IPS DF 19.7 (cell line): ENCODE data around the gene CSAG3.
"Not testable (repeated sequence)": the region's sequence is repeated elsewhere in the genome, so short reads cannot be mapped to it uniquely, and the experiment has no call there.

Experiments
- DNase-seq: peaks from one replicate; pipeline ENCODE4 v3.0.0-alpha.2; 2013; ENCODE audit warnings: low read depth, low spot score

The CSAG3 gene

DNA sequence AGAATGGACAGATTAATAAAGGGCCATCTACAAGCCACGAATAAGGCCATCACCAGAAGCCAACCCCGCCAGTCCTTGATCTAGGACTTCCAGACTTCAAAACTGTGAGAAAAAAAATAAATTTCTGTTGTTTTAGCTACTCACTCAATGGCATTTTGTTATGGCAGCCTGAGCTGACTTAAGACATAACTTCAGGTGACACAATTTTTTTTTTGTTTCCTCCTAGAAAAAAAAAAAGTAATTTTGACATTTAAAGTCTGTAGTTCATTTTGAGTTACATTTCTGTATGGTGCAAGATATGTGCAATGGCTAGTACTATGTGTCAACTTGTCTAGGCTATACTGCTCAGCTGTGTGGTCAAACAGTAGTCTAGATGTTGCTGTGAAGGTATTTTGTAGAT is at the start of gene CSAG3:
Gene CSAG3 (plus strand): TSS at position 301 of the 400 bp plus-strand sequence.
- DNase-seq = not testable (repeated sequence)

DNA sequence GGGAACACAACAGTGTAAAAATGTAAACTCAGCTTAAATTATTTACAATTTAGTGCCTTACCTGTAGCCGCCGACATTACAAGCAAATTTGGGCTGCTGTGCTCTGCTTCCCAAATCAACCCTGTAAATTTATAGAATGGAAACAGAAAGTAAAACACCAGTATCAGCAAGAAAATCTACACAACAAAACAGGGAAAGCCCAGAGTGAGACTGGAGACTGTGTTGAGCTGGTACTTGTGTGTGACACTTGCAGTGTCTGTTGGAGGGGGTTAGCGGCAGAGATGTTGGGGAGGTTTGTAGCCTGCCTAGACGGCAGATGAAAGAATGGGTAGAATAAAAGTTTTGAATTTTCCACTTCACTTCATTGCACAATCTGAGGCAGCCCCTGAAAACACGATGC is 45.8 kb upstream of the CSAG3 start:
- not testable (repeated sequence) for DNase-seq

DNA sequence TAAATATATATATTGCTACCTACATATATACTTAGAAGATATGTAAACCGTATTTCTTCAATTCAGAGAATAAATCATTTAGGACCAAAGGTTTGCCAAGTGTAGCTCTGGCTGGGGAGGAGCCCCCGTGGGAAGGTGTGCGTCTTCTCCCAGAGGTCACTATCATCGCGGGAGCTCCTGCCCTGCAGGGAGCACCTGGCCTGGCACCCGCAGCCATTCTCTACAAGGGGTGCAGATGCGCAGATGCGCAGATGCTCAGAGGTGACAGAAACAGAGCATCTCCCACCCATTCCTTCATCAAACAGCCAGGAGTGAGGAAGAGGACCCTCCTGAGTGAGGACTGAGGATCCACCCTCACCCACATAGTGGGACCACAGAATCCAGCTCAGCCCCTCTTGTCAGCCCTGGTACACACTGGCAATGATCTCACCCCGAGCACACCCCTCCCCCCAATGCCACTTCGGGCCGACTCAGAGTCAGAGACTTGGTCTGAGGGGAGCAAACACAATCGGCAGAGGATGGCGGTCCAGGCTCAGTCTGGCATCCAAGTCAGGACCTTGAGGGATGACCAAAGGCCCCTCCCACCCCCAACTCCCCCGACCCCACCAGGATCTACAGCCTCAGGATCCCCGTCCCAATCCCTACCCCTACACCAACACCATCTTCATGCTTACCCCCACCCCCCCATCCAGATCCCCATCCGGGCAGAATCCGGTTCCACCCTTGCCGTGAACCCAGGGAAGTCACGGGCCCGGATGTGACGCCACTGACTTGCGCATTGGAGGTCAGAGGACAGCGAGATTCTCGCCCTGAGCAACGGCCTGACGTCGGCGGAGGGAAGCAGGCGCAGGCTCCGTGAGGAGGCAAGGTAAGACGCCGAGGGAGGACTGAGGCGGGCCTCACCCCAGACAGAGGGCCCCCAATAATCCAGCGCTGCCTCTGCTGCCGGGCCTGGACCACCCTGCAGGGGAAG is 44.9 kb upstream of the CSAG3 start, which contains the start of gene MAGEA2B:
Gene MAGEA2B (plus strand): TSS at position 814 of the 973 bp plus-strand sequence. CDS start 2,479 bp downstream, outside the sequence.
- not testable (repeated sequence) for DNase-seq

DNA sequence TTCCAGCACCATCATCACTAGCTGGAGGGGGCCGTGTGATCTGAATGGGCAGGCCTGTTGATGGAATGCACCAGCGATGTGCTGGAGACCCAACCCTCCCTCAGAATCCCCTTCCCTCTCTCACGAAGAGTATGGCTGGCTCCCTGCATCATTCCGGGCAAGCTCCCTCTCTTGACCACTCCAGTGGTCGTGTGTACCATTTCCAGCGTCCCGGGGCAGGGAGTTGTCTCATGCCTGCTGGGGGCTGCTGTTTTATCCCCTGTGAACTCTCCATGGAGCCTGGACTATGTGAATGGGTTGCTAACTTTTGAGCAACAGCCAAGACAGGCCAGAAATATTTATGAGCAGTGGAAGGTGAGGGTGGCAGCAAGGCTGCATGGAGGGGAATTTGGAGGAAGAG is 33.6 kb upstream of the CSAG3 start:
- DNase-seq = no peak

DNA sequence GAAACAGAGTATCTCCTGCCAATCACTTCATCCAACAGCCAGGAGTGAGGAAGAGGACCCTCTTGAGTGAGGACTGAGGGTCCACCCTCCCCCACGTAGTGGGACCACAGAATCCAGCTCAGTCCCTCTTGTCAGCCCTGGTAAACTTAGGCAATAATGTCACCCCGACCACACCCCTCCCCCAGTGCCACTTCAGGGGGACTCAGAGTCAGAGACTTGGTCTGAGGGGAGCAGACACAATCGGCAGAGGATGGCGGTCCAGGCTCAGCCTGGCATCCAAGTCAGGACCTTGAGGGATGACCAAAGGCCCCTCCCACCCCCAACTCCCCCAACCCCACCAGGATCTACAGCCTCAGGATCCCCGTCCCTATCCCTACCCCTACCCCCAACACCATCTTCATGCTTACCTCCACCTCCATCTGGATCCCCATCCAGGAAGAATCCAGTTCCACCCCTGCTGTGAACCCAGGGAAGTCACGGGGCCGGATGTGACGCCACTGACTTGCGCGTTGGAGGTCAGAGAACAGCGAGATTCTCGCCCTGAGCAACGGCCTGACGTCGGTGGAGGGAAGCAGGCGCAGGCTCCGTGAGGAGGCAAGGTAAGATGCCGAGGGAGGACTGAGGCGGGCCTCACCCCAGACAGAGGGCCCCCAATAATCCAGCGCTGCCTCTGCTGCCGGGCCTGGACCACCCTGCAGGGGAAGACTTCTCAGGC is 25.6 kb upstream of the CSAG3 start, which contains the start of the genes CSAG1 and MAGEA12:
Gene CSAG1 (minus strand): TSS at position 461 of the 715 bp plus-strand sequence. CDS start 1,261 bp downstream, outside the sequence.
Gene MAGEA12 (plus strand): TSS at position 497 of the 715 bp plus-strand sequence. CDS start 2,405 bp downstream, outside the sequence.
- no peak for DNase-seq

DNA sequence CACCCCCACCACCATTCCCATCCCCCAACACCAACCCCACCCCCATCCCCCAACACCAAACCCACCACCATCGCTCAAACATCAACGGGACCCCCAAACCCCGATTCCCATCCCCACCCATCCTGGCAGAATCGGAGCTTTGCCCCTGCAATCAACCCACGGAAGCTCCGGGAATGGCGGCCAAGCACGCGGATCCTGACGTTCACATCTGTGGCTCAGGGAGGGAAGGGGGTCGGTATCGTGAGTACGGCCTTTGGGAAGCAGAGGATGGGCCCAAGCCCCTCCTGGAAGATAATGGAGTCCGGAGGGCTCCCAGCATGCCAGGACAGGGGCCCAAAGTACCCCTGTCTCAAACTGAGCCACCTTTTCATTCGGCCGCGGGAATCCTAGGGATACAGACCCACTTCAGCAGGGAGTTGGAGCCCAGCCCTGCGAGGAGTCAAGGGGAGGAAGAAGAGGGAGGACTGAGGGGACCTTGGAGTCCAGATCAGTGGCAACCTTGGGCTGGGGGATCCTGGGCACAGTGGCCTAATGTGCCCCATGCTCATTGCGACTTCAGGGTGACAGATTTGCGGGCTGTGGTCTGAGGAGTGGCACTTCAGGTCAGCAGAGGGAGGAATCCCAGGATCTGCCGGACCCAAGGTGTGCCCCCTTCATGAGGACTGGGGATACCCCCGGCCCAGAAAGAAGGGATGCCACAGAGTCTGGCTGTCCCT is 24.7 kb upstream of the CSAG3 start:
- DNase-seq = not testable (repeated sequence)

DNA sequence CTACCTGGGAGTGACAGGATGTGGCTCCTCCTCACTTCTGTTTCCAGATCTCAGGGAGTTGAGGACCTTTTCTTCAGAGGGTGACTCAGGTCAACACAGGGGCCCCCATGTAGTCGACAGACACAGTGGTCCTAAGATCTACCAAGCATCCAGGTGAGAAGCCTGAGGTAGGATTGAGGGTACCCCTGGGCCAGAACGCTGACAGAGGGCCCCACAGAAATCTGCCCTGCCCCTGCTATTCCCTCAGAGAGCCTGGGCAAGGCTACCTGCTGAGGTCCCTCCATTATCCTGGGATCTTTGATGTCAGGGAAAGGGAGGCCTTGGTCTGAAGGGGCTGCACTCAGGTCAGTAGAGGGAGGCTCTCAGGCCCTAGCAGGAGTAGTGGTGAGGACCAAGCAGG is 23.9 kb upstream of the CSAG3 start:
- DNase-seq = no peak

DNA sequence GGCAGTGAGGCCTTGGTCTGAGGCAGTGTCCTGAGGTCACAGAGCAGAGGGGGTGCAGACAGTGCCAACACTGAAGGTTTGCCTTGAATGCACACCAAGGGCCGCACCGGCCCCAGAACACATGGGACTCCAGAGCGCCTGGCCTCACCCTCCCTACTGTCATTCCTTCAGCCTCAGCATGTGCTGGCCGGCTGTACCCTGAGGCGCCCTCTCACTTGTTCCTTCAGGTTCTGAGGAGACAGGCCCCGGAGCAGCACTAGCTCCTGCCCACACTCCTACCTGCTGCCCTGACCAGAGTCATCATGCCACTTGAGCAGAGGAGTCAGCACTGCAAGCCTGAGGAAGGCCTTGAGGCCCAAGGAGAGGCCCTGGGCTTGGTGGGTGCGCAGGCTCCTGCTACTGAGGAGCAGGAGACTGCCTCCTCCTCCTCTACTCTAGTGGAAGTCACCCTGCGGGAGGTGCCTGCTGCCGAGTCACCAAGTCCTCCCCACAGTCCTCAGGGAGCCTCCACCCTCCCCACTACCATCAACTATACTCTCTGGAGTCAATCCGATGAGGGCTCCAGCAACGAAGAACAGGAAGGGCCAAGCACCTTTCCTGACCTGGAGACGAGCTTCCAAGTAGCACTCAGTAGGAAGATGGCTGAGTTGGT is 23.0 kb upstream of the CSAG3 start:
- no peak for DNase-seq

DNA sequence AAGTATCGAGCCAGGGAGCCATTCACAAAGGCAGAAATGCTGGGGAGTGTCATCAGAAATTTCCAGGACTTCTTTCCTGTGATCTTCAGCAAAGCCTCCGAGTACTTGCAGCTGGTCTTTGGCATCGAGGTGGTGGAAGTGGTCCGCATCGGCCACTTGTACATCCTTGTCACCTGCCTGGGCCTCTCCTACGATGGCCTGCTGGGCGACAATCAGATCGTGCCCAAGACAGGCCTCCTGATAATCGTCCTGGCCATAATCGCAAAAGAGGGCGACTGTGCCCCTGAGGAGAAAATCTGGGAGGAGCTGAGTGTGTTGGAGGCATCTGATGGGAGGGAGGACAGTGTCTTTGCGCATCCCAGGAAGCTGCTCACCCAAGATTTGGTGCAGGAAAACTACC is 22.5 kb upstream of the CSAG3 start:
- DNase-seq = not testable (repeated sequence)

DNA sequence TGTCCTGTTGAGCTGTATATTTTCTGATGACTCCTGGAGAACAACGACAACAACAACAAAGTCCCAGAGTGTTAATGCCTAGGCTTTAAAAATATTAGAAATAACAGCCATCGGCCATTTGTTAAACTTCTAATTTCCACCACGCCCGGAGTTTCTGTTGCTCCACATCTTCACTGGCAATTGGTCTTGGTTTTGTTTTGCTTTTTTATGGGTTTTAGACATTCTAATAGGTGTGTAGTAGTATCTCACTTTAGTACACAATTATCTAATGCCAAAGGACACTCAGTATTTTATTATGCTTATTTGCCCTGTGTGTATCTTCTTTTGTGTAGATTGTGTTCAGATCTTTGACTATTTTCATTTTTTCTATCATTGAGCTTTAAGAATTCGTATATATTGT is 20.5 kb upstream of the CSAG3 start:
- no peak for DNase-seq

DNA sequence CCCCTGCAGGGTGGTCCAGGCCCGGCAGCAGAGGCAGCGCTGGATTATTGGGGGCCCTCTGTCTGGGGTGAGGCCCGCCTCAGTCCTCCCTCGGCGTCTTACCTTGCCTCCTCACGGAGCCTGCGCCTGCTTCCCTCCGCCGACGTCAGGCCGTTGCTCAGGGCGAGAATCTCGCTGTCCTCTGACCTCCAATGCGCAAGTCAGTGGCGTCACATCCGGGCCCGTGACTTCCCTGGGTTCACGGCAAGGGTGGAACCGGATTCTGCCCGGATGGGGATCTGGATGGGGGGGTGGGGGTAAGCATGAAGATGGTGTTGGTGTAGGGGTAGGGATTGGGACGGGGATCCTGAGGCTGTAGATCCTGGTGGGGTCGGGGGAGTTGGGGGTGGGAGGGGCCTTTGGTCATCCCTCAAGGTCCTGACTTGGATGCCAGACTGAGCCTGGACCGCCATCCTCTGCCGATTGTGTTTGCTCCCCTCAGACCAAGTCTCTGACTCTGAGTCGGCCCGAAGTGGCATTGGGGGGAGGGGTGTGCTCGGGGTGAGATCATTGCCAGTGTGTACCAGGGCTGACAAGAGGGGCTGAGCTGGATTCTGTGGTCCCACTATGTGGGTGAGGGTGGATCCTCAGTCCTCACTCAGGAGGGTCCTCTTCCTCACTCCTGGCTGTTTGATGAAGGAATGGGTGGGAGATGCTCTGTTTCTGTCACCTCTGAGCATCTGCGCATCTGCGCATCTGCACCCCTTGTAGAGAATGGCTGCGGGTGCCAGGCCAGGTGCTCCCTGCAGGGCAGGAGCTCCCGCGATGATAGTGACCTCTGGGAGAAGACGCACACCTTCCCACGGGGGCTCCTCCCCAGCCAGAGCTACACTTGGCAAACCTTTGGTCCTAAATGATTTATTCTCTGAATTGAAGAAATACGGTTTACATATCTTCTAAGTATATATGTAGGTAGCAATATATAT is 5.0 kb upstream of the CSAG3 start, which contains the start of gene MAGEA2:
Gene MAGEA2 (minus strand): TSS at position 157 of the 965 bp plus-strand sequence. CDS start 2,479 bp downstream, outside the sequence.
- not testable (repeated sequence) for DNase-seq

DNA sequence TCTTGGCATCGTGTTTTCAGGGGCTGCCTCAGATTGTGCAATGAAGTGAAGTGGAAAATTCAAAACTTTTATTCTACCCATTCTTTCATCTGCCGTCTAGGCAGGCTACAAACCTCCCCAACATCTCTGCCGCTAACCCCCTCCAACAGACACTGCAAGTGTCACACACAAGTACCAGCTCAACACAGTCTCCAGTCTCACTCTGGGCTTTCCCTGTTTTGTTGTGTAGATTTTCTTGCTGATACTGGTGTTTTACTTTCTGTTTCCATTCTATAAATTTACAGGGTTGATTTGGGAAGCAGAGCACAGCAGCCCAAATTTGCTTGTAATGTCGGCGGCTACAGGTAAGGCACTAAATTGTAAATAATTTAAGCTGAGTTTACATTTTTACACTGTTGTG is 4.1 kb upstream of the CSAG3 start:
- not testable (repeated sequence) for DNase-seq

DNA sequence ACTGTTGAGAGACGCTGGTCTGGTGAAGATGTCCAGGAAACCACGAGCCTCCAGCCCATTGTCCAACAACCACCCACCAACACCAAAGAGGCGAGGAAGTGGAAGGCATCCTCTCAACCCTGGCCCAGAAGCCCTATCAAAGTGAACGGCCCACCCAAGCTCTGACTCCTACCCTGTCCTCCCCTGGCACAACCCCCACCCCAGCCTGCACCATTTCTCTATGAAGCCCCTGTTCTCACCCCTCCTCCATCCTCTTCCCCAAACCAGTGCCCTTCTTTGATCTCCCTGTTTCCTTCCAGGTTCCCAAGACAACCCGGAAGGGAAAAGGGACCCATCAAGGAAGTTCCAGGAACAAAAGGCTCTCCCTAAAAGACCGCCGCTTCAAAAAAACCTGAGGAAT is 526 bp downstream of the CSAG3 start:
- not testable (repeated sequence) for DNase-seq

DNA sequence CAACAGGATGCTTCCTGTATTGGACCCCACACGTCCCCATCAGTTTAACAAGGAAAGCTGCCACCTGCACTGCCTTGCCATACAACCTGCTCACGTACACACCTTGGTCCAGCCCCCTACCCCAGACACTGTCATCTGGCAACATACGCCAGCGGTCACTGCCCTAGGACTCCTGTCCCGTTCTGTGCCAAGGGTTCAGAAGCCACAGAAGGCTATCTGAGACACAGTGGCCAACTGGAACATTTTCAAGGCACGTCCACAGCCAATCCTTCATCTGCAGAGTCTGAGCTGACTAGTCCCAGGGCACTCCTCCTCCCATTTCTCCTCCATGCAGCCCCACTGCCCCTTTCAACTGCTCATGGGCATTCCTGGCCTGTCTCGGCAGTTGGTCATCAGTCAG is 2.6 kb downstream of the CSAG3 start:
- not testable (repeated sequence) for DNase-seq

DNA sequence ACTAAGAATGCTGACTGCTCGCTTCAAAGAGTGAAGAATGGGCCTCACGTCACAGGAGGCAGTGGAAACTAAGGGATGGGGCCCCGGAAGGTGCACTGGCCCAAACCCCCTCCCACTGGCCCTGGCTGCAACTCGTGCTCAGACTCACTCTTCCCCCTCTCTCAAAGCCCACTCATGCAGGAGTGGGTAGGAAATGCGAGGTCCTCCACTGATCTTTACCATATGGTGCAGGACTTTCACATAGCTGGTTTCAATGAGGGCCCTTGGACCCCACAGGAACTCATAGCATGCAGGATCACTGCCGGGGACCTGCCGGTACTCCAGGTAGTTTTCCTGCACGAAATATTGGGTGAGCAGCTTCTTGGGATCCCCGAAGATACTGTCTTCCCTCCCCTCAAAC is 7.5 kb downstream of the CSAG3 start:
- DNase-seq = not testable (repeated sequence)

DNA sequence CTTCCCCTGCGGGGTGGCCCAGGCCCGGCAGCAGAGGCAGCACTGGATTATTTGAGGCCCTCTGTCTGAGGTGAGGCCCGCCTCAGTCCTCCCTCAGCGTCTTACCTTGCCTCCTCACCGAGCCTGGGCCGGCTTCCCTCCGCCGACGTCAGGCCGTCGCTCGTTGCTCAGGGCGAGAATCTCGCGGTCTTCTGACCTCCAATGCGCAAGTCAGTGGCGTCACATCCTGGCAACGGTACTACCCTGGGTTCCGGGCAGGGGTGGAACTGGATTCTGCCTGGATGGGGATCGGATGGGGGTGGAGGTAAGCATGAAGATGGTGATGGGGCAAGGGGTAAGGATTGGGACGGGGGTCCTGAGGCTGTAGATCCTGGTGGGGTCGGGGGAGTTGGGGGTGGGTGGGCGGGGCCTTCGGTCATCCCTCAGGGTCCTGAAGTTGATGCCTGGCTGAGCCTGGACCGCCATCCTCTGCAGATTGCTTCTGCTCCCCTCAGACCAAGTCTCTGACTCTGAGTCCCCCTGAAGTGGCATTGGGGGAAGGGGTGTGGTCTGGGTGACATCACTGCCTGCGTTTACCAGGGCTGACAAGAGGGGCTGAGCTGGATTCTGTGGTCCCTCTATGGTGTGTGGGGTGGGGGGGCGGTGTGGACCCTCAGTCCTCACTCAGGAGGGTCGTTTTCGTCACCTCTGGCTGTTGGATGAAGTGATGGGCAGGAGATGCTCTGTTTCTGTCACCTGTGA is 10.7 kb downstream of the CSAG3 start, which contains the start of gene MAGEA6:
Gene MAGEA6 (minus strand): TSS at position 141 of the 741 bp plus-strand sequence. CDS start 2,039 bp downstream, outside the sequence.
- DNase-seq = not testable (repeated sequence)

DNA sequence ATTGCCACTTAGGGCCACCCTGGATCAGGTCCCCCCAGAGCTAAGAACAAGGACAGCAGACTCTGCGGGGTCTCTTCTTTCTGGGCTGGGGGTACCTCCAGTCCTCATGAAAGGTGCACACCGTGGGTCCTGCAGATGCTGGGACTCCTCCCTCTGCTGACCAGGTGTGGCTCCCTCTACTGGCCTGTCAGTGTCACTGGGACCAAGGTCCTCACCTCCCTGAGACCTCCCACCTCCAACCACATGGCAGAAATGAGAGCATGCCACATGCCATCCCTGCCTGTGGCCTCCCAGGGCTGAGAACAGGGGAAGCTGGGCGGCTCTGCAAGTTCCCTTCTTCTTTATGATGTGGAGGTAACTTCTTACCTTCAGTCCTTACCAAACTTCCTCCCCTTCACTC is 28.0 kb downstream of the CSAG3 start:
- DNase-seq = not testable (repeated sequence)

DNA sequence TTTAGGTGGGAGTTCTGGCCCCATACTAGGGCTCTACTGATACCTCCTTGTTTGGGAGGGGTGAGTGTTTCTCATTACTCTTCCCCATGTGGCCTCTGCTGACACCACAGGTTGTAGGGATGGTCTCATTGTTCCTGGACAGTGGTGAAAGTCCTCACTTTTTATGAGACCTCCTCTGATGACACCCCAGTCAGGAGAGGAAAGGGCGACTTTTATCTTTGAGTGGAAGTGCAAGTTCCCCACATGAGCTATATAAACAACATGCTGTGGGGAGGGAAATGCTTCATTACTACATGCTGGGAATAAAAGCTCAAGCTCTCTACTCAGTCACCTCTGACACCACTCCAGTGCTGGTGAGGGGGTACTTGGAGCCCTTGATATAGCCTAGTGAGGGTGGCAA is 39.9 kb downstream of the CSAG3 start:
- no peak for DNase-seq

DNA sequence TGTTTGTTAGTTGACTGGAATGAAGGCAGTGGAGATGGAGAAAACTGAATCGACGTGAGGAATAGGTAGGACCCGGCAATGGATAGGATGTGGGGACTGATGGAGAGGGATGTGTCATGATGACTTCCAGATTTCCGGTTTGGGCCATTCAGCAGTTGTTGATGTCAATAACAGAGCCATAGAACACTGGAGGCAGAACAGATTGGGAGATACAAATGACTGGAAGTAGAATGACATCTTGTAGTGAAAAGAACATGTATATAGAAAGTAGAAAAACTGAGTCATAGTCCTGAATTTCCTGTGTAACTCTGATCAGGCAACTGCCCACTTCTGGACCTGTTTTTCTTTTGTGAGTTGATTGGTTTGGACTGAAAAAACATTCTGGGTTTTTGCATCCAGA is 47.0 kb downstream of the CSAG3 start:
- DNase-seq = no peak
